Measurements from ENCODE around the gene LRMDA.

LRMDA gene

GRCh38 chr10:75776738-75777504 lies 345.5 kb downstream of the LRMDA start:
- no peaks in the 10 kb centered on the region for H3K9me3 Mint-ChIP-seq
- H3K36me3 Mint-ChIP-seq (ENCODE audit: low read depth) = peaks cover 3% of the 10 kb centered on the region
- no peak overlapping the region for H3K27ac Mint-ChIP-seq
- H3K4me3 Mint-ChIP-seq = no peak overlapping the region
- H3K4me1 Mint-ChIP-seq (ENCODE audit: low read depth) = peaks cover 11% of the 10 kb centered on the region
- peaks cover 3% of the 10 kb centered on the region for H3K27me3 Mint-ChIP-seq (ENCODE audit: low read depth)

DNA sequence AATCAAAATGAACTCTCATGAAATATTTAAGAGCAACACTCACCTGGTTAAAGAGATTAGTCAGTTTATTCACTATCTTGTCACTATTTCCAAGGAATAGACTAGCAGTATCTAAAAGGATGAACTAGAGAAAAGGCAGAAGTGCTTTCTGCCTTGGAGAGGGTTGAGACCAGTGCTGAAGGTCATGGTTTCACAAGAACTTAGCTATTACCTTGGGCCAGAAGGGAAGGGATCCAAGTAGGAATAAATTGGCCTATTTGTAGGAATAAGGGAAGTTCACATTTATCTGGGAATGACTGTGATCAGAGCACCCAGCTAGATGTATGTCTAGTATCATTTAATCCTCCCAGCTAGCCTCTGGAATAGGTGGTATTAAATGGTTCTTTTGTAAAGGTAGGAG lies 347.2 kb downstream of the LRMDA start:
- Mint-ChIP-seq H3K4me1 (ENCODE audit: low read depth) (peaks cover 1% of the 10 kb centered on the region), H3K36me3 (ENCODE audit: low read depth) (no peaks in the 10 kb centered on the region), H3K27me3 (ENCODE audit: low read depth) (peaks cover 3% of the 10 kb centered on the region), H3K9me3 (no peaks in the 10 kb centered on the region), H3K27ac (no peak overlapping the region), H3K4me3 (no peak overlapping the region)

GRCh38 chr10:75779276-75779675 lies 347.9 kb downstream of the LRMDA start:
- no peaks in the 10 kb centered on the region for H3K9me3 Mint-ChIP-seq
- H3K4me1 Mint-ChIP-seq (ENCODE audit: low read depth) = no peaks in the 10 kb centered on the region
- H3K4me3 Mint-ChIP-seq = no peak overlapping the region
- no peak overlapping the region for H3K27ac Mint-ChIP-seq
- peaks cover 3% of the 10 kb centered on the region for H3K27me3 Mint-ChIP-seq (ENCODE audit: low read depth)
- H3K36me3 Mint-ChIP-seq (ENCODE audit: low read depth) = no peaks in the 10 kb centered on the region

DNA sequence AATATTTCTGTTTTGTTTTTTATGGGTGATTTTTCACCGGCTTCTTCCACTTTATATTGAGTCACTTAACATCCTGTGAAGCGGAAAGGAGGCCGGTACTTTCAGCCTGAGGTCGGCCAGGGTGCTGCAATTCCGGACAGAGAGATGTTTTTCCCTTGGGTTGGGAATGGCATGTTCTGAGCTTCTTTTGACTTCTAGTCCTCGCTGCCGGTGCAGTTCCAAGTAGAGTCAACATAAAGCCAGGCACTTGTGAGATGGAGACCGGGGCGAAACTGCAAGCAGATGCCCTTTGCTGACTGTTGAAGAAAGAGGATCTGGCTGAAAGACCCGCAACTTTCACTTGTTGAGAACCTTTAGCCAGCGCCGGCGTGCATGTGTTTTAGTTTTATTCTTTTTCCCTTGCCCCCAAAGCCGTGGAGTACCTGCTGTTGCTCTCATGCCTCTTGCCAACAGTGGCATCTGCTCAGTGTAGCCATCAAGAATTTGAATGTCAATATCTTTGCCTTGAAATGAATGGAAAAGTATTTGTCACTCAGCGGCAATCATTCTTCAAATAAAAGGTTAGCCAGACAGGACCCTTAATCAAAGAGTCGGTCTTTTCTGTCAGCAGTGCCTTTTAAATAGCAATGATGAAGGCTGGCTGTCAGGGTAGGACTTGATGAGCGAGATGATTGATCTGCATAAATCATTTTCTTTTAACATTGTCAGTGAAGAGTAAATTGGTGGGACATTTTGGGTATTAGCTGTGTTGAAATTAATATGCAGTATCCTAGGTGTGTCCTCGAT lies 351.2 kb downstream of the LRMDA start:
- Mint-ChIP-seq H3K27ac (no peak overlapping the region), H3K4me3 (no peak overlapping the region), H3K27me3 (ENCODE audit: low read depth) (peaks cover 3% of the 10 kb centered on the region)

DNA sequence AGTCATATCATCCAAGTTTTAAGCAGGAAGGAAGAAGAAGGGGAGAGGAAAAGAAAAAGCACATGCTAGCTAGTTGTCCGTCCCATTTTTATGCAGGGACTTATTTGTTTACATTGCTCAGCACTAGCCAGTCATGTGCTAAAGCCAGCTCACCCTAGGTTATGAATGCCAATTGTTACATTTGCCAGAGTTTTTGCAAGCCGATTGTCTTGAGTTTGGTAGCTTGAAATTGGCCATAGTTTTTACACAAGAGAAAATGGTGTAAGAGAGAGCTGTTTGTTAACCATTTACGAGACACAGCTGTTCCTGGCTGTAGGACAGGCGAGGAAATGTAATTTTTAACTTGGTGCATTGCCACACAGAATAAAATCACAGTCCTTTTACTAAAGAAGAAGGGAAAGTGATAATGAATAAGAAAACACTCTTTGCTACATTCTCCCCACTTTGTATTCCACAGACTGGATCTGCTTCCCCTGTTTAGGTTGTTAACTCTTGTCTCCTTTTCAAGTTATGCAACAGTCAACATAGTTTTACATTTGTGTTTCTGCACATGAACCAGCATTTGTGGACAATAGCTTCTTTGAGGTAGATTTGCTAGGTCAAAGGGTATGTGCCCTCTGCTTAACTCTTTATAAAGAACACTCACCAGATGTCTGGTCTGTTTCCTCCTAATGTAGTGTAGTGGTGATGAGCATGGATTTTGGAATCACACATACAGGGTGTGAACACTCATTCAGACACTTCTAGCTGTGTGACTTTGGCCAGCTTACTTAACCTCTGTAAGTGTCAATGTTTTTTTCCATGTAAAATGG lies 357.2 kb downstream of the LRMDA start:
- Mint-ChIP-seq H3K27ac (no peak overlapping the region), H3K36me3 (ENCODE audit: low read depth) (no peaks in the 10 kb centered on the region), H3K27me3 (ENCODE audit: low read depth) (no peaks in the 10 kb centered on the region), H3K4me3 (no peak overlapping the region), H3K9me3 (no peaks in the 10 kb centered on the region), H3K4me1 (ENCODE audit: low read depth) (no peaks in the 10 kb centered on the region)

More for the DNA sequence above, 351.2 kb downstream of the LRMDA start:
- Mint-ChIP-seq H3K36me3 (ENCODE audit: low read depth) (no peaks in the 10 kb centered on the region), H3K4me1 (ENCODE audit: low read depth) (no peaks in the 10 kb centered on the region), H3K9me3 (no peaks in the 10 kb centered on the region)

GRCh38 chr10:75793848-75794247 lies 362.4 kb downstream of the LRMDA start:
- Mint-ChIP-seq H3K36me3 (ENCODE audit: low read depth) (no peaks in the 10 kb centered on the region), H3K27me3 (ENCODE audit: low read depth) (no peaks in the 10 kb centered on the region), H3K4me1 (ENCODE audit: low read depth) (no peaks in the 10 kb centered on the region), H3K27ac (no peak overlapping the region), H3K4me3 (no peak overlapping the region), H3K9me3 (no peaks in the 10 kb centered on the region)

- H3K4me1 Mint-ChIP-seq (ENCODE audit: low read depth) = no peaks in the 10 kb centered on the region
- H3K27me3 Mint-ChIP-seq (ENCODE audit: low read depth) = peaks cover 4% of the 10 kb centered on the region
- no peaks in the 10 kb centered on the region for H3K9me3 Mint-ChIP-seq
- H3K36me3 Mint-ChIP-seq (ENCODE audit: low read depth) = no peaks in the 10 kb centered on the region
- H3K27ac Mint-ChIP-seq = no peak overlapping the region
- no peak overlapping the region for H3K4me3 Mint-ChIP-seq
Measured at GRCh38 chr10:75801121-75801520, 369.7 kb downstream of the LRMDA start.

GRCh38 chr10:75801661-75802060 lies 370.2 kb downstream of the LRMDA start:
- Mint-ChIP-seq H3K27ac (no peak overlapping the region), H3K4me1 (ENCODE audit: low read depth) (no peaks in the 10 kb centered on the region), H3K4me3 (no peak overlapping the region), H3K9me3 (no peaks in the 10 kb centered on the region), H3K27me3 (ENCODE audit: low read depth) (peaks cover 4% of the 10 kb centered on the region), H3K36me3 (ENCODE audit: low read depth) (no peaks in the 10 kb centered on the region)

DNA sequence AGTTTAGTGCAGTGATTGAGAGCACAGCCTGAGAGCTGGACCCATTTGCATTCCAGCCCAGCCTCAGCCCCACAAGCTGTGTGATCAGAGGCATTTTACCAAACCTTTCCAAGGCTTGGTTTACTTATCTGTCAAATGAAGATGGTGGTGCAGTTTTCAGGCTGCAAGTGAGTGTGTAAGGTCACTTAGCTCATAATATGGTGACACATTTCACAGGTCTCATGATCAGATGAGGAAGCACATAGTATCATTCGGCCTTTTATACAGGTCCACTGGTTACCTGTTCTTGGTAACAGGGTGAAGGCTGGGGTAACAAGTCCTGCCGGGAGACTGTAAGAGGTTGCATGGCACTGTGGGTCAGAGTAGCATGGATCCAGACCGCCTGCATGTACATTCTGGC lies 371.7 kb downstream of the LRMDA start:
- Mint-ChIP-seq H3K4me3 (no peak overlapping the region), H3K4me1 (ENCODE audit: low read depth) (no peaks in the 10 kb centered on the region), H3K27me3 (ENCODE audit: low read depth) (peaks cover 4% of the 10 kb centered on the region), H3K9me3 (no peaks in the 10 kb centered on the region), H3K27ac (no peak overlapping the region), H3K36me3 (ENCODE audit: low read depth) (no peaks in the 10 kb centered on the region)

GRCh38 chr10:75803816-75804552 lies 372.6 kb downstream of the LRMDA start:
- H3K4me3 Mint-ChIP-seq = no peak overlapping the region

GRCh38 chr10:75806186-75806585 lies 374.8 kb downstream of the LRMDA start:
- Mint-ChIP-seq H3K27me3 (ENCODE audit: low read depth) (no peaks in the 10 kb centered on the region), H3K4me1 (ENCODE audit: low read depth) (no peaks in the 10 kb centered on the region), H3K27ac (no peak overlapping the region), H3K9me3 (no peaks in the 10 kb centered on the region), H3K4me3 (no peak overlapping the region), H3K36me3 (ENCODE audit: low read depth) (no peaks in the 10 kb centered on the region)

More at GRCh38 chr10:75803816-75804552, 372.6 kb downstream of the LRMDA start:
- Mint-ChIP-seq H3K36me3 (ENCODE audit: low read depth) (no peaks in the 10 kb centered on the region), H3K27ac (no peak overlapping the region), H3K4me1 (ENCODE audit: low read depth) (no peaks in the 10 kb centered on the region), H3K27me3 (ENCODE audit: low read depth) (peaks cover 4% of the 10 kb centered on the region), H3K9me3 (no peaks in the 10 kb centered on the region)

GRCh38 chr10:75807456-75807855 lies 376.0 kb downstream of the LRMDA start:
- Mint-ChIP-seq H3K36me3 (ENCODE audit: low read depth) (no peaks in the 10 kb centered on the region), H3K9me3 (no peaks in the 10 kb centered on the region), H3K27me3 (ENCODE audit: low read depth) (no peaks in the 10 kb centered on the region), H3K27ac (no peak overlapping the region), H3K4me1 (ENCODE audit: low read depth) (no peaks in the 10 kb centered on the region), H3K4me3 (no peak overlapping the region)

GRCh38 chr10:75809003-75809402 lies 377.6 kb downstream of the LRMDA start:
- no peaks in the 10 kb centered on the region for H3K27me3 Mint-ChIP-seq (ENCODE audit: low read depth)
- no peak overlapping the region for H3K27ac Mint-ChIP-seq
- no peaks in the 10 kb centered on the region for H3K4me1 Mint-ChIP-seq (ENCODE audit: low read depth)
- H3K36me3 Mint-ChIP-seq (ENCODE audit: low read depth) = no peaks in the 10 kb centered on the region
- no peak overlapping the region for H3K4me3 Mint-ChIP-seq
- H3K9me3 Mint-ChIP-seq = no peaks in the 10 kb centered on the region

DNA sequence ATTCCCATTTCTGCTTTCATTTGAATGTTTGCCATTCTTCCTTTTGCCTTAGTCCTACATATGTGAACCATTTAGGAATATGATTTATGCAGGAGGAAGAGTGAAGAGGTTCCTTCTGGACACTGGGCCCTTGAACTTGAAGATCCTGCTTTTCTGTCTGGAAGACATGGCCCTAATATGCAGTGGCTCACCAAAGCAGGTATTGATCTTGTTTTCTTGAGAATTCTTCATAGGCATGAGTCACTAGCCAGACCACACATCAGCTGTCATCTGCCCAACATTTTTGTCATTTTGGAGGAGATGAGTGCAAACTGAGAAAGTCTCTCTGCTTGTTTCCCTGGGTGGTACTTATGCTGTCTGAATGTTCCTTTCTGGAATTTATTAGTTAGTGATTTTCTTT lies 382.6 kb downstream of the LRMDA start:
- Mint-ChIP-seq H3K36me3 (ENCODE audit: low read depth) (no peaks in the 10 kb centered on the region), H3K27ac (no peak overlapping the region), H3K4me3 (no peak overlapping the region), H3K9me3 (no peaks in the 10 kb centered on the region), H3K4me1 (ENCODE audit: low read depth) (no peaks in the 10 kb centered on the region), H3K27me3 (ENCODE audit: low read depth) (no peaks in the 10 kb centered on the region)

All from T-helper 1 cell treated with Interleukin-12 subunit alpha and Interleukin-12 subunit beta and Interleukin-4 antibody, amounts not matched to agents 30 μg/mL and 1 μg/mL, for 36 hours (primary cell).